ENCODE measurements around the gene CACNA1I. TPM values are rescaled to one million over a fixed set of nuclear protein-coding genes. Genes with fewer than 3 reads are reported as not detected.
A peak's percentile ranks its signal among the peaks of the same experiment; 100 is the strongest.

The CACNA1I gene
- polyA plus RNA-seq, 1 donor, result 0.04 TPM

DNA sequence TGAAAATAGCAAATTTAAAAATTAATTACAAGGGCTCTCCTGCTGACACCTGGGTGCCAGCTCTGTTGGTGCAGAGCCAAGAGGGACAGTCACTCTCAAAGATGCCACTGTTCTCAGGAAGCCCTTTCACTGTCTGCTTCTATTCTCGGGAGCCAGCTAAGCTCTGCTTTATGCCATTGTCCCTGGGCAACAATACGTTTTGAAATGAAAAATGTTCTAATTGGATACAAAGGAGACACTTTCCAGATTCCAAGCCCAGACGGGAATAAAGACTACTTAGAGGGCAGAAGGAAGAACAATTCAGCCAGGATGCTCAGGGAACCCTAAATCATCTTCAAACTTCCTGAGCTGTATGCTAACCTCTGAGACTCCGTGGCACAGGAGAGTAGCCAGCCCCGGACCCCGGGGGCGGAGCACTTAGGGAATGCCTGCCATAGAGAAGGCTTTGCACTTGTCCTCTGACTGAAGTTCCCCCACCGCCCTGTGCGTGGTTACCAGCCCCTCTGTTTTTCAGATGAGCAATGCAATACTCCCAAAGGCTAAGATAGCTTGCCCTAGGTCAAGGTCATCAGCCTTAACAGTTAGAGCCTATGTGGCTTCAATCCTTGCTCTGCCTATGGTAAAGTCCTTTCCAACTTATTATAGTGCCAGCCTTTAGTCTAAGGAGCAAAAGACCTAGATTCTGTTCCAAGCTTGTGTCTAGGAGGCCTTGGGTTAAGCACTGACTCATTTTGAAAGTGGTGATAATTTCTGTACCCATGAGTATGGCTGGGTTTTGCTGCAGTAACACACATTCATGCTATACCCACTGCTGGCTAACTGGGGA lies 150.9 kb downstream of the CACNA1I start:
- Histone ChIP-seq H3K9me3 (ENCODE audit: control insufficient read depth, low read depth, low read length) (no peaks in the 10 kb centered on the region), H3K27ac (ENCODE audit: low read length) (no peak overlapping the region), H3K4me1 (ENCODE audit: control insufficient read depth, insufficient read depth, low read length) (peaks cover 17% of the 10 kb centered on the region), H3K27me3 (ENCODE audit: control insufficient read depth, insufficient read depth, low read length) (no peaks in the 10 kb centered on the region), H3K4me3 (ENCODE audit: low read length) (no peak overlapping the region), H3K36me3 (ENCODE audit: control insufficient read depth, insufficient read depth, low read length) (no peaks in the 10 kb centered on the region)
- DNase-seq, result no peak
- 66% methylated on average over 2 of the region's 9 CpGs for WGBS (ENCODE audit: insufficient coverage, low lambda C conversion rate)

- H3K27me3 ChIP-seq (ENCODE audit: control insufficient read depth, insufficient read depth, low read length), result no peaks in the 10 kb centered on the region
- no CpG with 5 or more reads among the region's 6 CpGs for WGBS (ENCODE audit: insufficient coverage, low lambda C conversion rate)
- H3K4me1 ChIP-seq (ENCODE audit: control insufficient read depth, insufficient read depth, low read length), result peaks cover 17% of the 10 kb centered on the region
- H3K36me3 ChIP-seq (ENCODE audit: control insufficient read depth, insufficient read depth, low read length), result no peaks in the 10 kb centered on the region
- H3K4me3 ChIP-seq (ENCODE audit: low read length), result no peak overlapping the region
- H3K9me3 ChIP-seq (ENCODE audit: control insufficient read depth, low read depth, low read length), result no peaks in the 10 kb centered on the region
- DNase-seq, result no peak
- no peak overlapping the region for H3K27ac ChIP-seq (ENCODE audit: low read length)
Measured at GRCh38 chr22:39722032-39722325, 151.4 kb downstream of the CACNA1I start.

GRCh38 chr22:39722501-39722900 lies 151.9 kb downstream of the CACNA1I start:
- peaks cover 17% of the 10 kb centered on the region for H3K4me1 ChIP-seq (ENCODE audit: control insufficient read depth, insufficient read depth, low read length)
- H3K36me3 ChIP-seq (ENCODE audit: control insufficient read depth, insufficient read depth, low read length), result no peaks in the 10 kb centered on the region
- DNase-seq, result no peak
- WGBS (ENCODE audit: insufficient coverage, low lambda C conversion rate), result no CpG with 5 or more reads among the region's 4 CpGs
- no peak overlapping the region for H3K27ac ChIP-seq (ENCODE audit: low read length)
- no peaks in the 10 kb centered on the region for H3K27me3 ChIP-seq (ENCODE audit: control insufficient read depth, insufficient read depth, low read length)
- H3K9me3 ChIP-seq (ENCODE audit: control insufficient read depth, low read depth, low read length), result no peaks in the 10 kb centered on the region
- H3K4me3 ChIP-seq (ENCODE audit: low read length), result no peak overlapping the region

DNA sequence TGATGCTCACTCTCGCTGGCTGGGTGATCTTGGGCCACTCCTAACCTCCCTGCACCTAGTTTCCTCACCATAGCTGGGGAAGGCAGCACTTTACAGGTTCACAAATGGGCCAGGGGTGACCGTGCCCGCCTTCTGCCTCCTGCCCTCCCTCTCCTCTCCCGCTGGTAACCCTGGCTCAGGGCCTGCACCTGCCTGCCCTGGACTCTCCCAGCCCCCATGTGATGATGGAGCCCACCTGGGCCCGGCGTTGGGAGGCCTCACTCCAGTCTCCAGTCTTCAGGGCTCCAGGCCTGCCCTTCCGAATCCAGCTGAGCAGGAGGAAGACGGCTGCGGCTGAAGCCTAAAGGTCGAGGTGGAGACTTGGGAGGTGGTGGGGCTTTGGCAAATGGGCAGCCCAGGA lies 152.9 kb downstream of the CACNA1I start:
- Histone ChIP-seq H3K27me3 (ENCODE audit: control insufficient read depth, insufficient read depth, low read length) (peaks cover 2% of the 10 kb centered on the region), H3K27ac (ENCODE audit: low read length) (peak overlapping the region; percentile 59)

GRCh38 chr22:39723899-39724351 lies 153.4 kb downstream of the CACNA1I start:
- Histone ChIP-seq H3K27ac (ENCODE audit: low read length) (peak overlapping the region; percentile 68), H3K9me3 (ENCODE audit: control insufficient read depth, low read depth, low read length) (no peaks in the 10 kb centered on the region), H3K36me3 (ENCODE audit: control insufficient read depth, insufficient read depth, low read length) (no peaks in the 10 kb centered on the region), H3K4me3 (ENCODE audit: low read length) (no peak overlapping the region), H3K27me3 (ENCODE audit: control insufficient read depth, insufficient read depth, low read length) (peaks cover 2% of the 10 kb centered on the region), H3K4me1 (ENCODE audit: control insufficient read depth, insufficient read depth, low read length) (peaks cover 17% of the 10 kb centered on the region)
- DNase-seq, result peak; percentile 84 to 93
- WGBS (ENCODE audit: insufficient coverage, low lambda C conversion rate), result no CpG with 5 or more reads among the region's 3 CpGs

More for the DNA sequence above, 152.9 kb downstream of the CACNA1I start:
- Histone ChIP-seq H3K4me1 (ENCODE audit: control insufficient read depth, insufficient read depth, low read length) (peaks cover 17% of the 10 kb centered on the region), H3K36me3 (ENCODE audit: control insufficient read depth, insufficient read depth, low read length) (no peaks in the 10 kb centered on the region), H3K9me3 (ENCODE audit: control insufficient read depth, low read depth, low read length) (no peaks in the 10 kb centered on the region), H3K4me3 (ENCODE audit: low read length) (no peak overlapping the region)
- no CpG with 5 or more reads among the region's 10 CpGs for WGBS (ENCODE audit: insufficient coverage, low lambda C conversion rate)
- no peak for DNase-seq

- Histone ChIP-seq H3K4me3 (ENCODE audit: low read length) (no peak overlapping the region), H3K9me3 (ENCODE audit: control insufficient read depth, low read depth, low read length) (no peaks in the 10 kb centered on the region), H3K4me1 (ENCODE audit: control insufficient read depth, insufficient read depth, low read length) (peaks cover 17% of the 10 kb centered on the region), H3K36me3 (ENCODE audit: control insufficient read depth, insufficient read depth, low read length) (no peaks in the 10 kb centered on the region), H3K27me3 (ENCODE audit: control insufficient read depth, insufficient read depth, low read length) (peaks cover 2% of the 10 kb centered on the region), H3K27ac (ENCODE audit: low read length) (peak overlapping the region; percentile 68)
- WGBS (ENCODE audit: insufficient coverage, low lambda C conversion rate), result no CpG with 5 or more reads among the region's 4 CpGs
- DNase-seq, result no peak
Measured at GRCh38 chr22:39724390-39724789, 153.8 kb downstream of the CACNA1I start.

GRCh38 chr22:39724857-39725256 lies 154.3 kb downstream of the CACNA1I start:
- Histone ChIP-seq H3K4me1 (ENCODE audit: control insufficient read depth, insufficient read depth, low read length) (peaks cover 17% of the 10 kb centered on the region), H3K27ac (ENCODE audit: low read length) (no peak overlapping the region), H3K4me3 (ENCODE audit: low read length) (no peak overlapping the region), H3K27me3 (ENCODE audit: control insufficient read depth, insufficient read depth, low read length) (peaks cover 2% of the 10 kb centered on the region), H3K9me3 (ENCODE audit: control insufficient read depth, low read depth, low read length) (no peaks in the 10 kb centered on the region), H3K36me3 (ENCODE audit: control insufficient read depth, insufficient read depth, low read length) (no peaks in the 10 kb centered on the region)
- no CpG with 5 or more reads among the region's 9 CpGs for WGBS (ENCODE audit: insufficient coverage, low lambda C conversion rate)
- DNase-seq, result no peak

- Histone ChIP-seq H3K27me3 (ENCODE audit: control insufficient read depth, insufficient read depth, low read length) (peaks cover 2% of the 10 kb centered on the region), H3K4me3 (ENCODE audit: low read length) (no peak overlapping the region), H3K4me1 (ENCODE audit: control insufficient read depth, insufficient read depth, low read length) (peaks cover 17% of the 10 kb centered on the region), H3K9me3 (ENCODE audit: control insufficient read depth, low read depth, low read length) (no peaks in the 10 kb centered on the region), H3K27ac (ENCODE audit: low read length) (no peak overlapping the region), H3K36me3 (ENCODE audit: control insufficient read depth, insufficient read depth, low read length) (no peaks in the 10 kb centered on the region)
- WGBS (ENCODE audit: insufficient coverage, low lambda C conversion rate), result no CpG with 5 or more reads among the region's 9 CpGs
- no peak for DNase-seq
Measured at GRCh38 chr22:39725351-39726035, 154.9 kb downstream of the CACNA1I start.

GRCh38 chr22:39727541-39727940 lies 157.0 kb downstream of the CACNA1I start:
- peak in 1 of 2 donors; percentile 50 for DNase-seq
- H3K9me3 ChIP-seq (ENCODE audit: control insufficient read depth, low read depth, low read length), result no peaks in the 10 kb centered on the region
- no peak overlapping the region for H3K4me3 ChIP-seq (ENCODE audit: low read length)
- WGBS (ENCODE audit: insufficient coverage, low lambda C conversion rate), result no CpG with 5 or more reads among the region's 15 CpGs
- H3K36me3 ChIP-seq (ENCODE audit: control insufficient read depth, insufficient read depth, low read length), result no peaks in the 10 kb centered on the region
- H3K4me1 ChIP-seq (ENCODE audit: control insufficient read depth, insufficient read depth, low read length), result peaks cover 17% of the 10 kb centered on the region
- H3K27me3 ChIP-seq (ENCODE audit: control insufficient read depth, insufficient read depth, low read length), result peaks cover 2% of the 10 kb centered on the region
- no peak overlapping the region for H3K27ac ChIP-seq (ENCODE audit: low read length)

DNA sequence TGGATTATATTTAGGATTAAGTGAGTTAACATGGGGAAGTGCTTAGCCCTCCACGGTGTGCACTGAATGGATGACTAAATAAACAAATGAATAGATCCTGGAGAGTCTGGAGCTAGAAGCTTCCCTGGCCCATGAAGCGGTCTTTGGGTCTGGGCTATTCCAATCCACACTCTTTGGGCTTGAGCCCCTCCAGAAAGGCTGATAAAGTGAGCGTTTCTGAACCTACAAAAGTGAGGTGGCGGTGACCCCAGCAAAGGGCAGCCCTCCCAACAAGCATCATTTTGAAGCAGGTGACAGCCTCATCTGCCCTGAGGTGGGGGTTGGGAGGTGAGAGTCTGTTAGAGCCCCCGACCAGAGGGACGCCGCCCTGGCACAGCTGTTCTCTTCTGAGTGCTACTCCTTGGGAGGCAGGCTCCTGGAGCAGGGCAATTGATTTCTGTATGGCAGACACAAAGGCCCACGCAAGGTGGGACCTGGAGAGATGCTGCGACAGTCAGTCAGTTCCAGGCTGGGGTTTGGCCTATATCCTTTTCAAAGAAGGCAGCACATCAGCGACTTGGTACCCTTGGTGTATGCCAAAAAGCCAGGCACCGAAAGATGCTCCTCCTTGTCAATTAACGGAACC lies 157.8 kb downstream of the CACNA1I start:
- Histone ChIP-seq H3K36me3 (ENCODE audit: control insufficient read depth, insufficient read depth, low read length) (no peaks in the 10 kb centered on the region), H3K27me3 (ENCODE audit: control insufficient read depth, insufficient read depth, low read length) (peaks cover 2% of the 10 kb centered on the region), H3K4me3 (ENCODE audit: low read length) (no peak overlapping the region), H3K9me3 (ENCODE audit: control insufficient read depth, low read depth, low read length) (no peaks in the 10 kb centered on the region), H3K4me1 (ENCODE audit: control insufficient read depth, insufficient read depth, low read length) (peaks cover 15% of the 10 kb centered on the region), H3K27ac (ENCODE audit: low read length) (no peak overlapping the region)
- DNase-seq, result no peak
- WGBS (ENCODE audit: insufficient coverage, low lambda C conversion rate), result 100% methylated on average over 1 of the region's 12 CpGs
